Mesothelial cell of epicardium (in vitro differentiated cells): ENCODE data around the gene DNAJC24. TPM values are rescaled to one million over a fixed set of nuclear protein-coding genes. Genes with fewer than 3 reads are reported as not detected.

Experiments
- DNase-seq, 2 experiments: peaks; one replicate each; pipeline ENCODE4 v3.0.0; 2021; ENCODE audit warnings: low spot score in 2 of 2; ENCODE audit not compliant: unreplicated experiment in 2 of 2
- H3K27ac Mint-ChIP-seq: 2 replicates; pipeline ENCODE4 v1.8.0; 2021; ENCODE audit warnings: mixed read lengths
- H3K27me3 Mint-ChIP-seq: 2 replicates; pipeline ENCODE4 v1.8.0; 2021; ENCODE audit warnings: low read depth, mixed read lengths
- H3K36me3 Mint-ChIP-seq: 2 replicates; pipeline ENCODE4 v1.8.0; 2021; ENCODE audit warnings: mixed read lengths
- H3K4me1 Mint-ChIP-seq: 2 replicates; pipeline ENCODE4 v1.8.0; 2021; ENCODE audit warnings: mixed read lengths
- H3K4me3 Mint-ChIP-seq: 2 replicates; pipeline ENCODE4 v1.8.0; 2021; ENCODE audit warnings: mild to moderate bottlenecking, moderate library complexity, mixed read lengths
- H3K9me3 Mint-ChIP-seq: 2 replicates; pipeline ENCODE4 v1.8.0; 2021; ENCODE audit warnings: mixed read lengths
- CTCF ChIP-seq: fragments of 200-600 bp; sonication (generic); IDR thresholded peaks from one replicate; pipeline ENCODE4 v1.5.0; 2021; ENCODE audit warnings: antibody characterized with exemption; ENCODE audit not compliant: unreplicated experiment
- total RNA-seq: library from RNA; stranded (reverse); gene quantifications from 3 replicates; pipeline ENCODE4 v1.2.1, GENCODE V29; 2021

Gene DNAJC24
- total RNA-seq, 1 donor from 2014 or later: 24.4 TPM

DNA sequence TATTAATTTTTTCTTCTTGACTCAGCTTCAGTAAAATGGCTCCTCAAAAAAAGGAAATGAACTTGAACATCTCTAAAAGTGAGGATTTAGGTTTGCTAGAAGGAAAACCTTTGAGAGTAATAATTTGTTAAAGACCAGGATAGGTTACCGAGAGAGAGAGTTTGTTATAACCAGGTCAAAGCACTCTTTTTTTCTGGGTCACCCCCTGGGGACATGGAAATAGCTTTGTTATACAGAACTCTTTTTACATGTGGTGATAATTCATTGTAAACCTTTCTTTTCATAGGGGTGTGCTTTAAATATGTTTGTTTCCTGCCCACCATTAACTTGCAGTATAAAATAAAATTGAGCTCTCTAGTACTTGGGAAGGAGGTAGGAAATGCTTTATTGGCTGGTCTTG lies 47.7 kb downstream of the DNAJC24 start:
- no peak for TF ChIP-seq CTCF
- Mint-ChIP-seq H3K9me3 (no peaks in the 10 kb centered on the region), H3K4me3 (no peak overlapping the region), H3K27ac (no peak overlapping the region), H3K27me3 (no peaks in the 10 kb centered on the region), H3K36me3 (peaks cover 5% of the 10 kb centered on the region), H3K4me1 (peaks cover 6% of the 10 kb centered on the region)
- DNase-seq: no peak

DNA sequence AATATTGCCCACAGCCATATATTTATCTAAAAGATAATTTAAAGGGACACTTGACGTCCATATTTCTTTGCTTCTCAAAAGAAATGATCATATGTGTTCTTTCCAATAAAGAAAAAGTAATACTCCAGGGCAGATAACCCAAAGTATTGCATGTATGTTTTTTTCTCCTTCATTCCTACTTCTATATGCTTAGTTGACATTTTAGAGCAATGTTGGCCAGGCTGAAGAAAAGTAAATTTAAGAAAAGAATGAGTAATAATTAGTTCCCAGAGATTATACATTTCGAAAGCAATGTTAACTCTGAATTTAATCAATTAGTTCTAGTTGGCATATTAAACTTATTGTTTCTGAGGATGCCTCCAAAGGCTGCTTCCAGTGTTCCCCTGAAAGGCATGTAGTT lies 48.2 kb downstream of the DNAJC24 start:
- H3K27ac Mint-ChIP-seq: no peak overlapping the region
- DNase-seq: no peak
- peaks cover 5% of the 10 kb centered on the region for H3K36me3 Mint-ChIP-seq
- no peaks in the 10 kb centered on the region for H3K9me3 Mint-ChIP-seq
- TF ChIP-seq CTCF: no peak
- H3K4me1 Mint-ChIP-seq: peaks cover 6% of the 10 kb centered on the region
- H3K4me3 Mint-ChIP-seq: no peak overlapping the region
- H3K27me3 Mint-ChIP-seq: no peaks in the 10 kb centered on the region

DNA sequence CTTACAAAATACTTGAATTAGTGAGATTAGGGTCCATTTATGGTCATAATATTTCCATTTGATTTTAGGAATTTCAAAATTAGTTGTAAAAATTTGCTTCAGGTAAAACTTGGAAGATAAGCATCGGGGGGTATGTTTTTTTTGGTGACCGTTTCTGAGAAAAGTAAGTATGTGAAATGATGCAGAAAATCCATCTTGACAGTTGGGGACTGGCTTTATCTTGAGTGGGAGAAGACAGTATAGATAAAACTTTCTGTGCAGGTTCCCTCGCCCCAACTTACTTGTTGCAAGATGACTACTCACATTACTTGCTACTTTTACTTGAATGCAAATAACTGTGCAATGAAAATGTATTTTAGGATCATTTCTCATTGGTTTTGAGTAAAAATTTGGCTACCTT lies 49.5 kb downstream of the DNAJC24 start:
- Mint-ChIP-seq H3K36me3 (peaks cover 5% of the 10 kb centered on the region), H3K27me3 (no peaks in the 10 kb centered on the region), H3K4me3 (no peak overlapping the region), H3K4me1 (peaks cover 6% of the 10 kb centered on the region), H3K9me3 (no peaks in the 10 kb centered on the region), H3K27ac (no peak overlapping the region)
- no peak for TF ChIP-seq CTCF
- no peak for DNase-seq

DNA sequence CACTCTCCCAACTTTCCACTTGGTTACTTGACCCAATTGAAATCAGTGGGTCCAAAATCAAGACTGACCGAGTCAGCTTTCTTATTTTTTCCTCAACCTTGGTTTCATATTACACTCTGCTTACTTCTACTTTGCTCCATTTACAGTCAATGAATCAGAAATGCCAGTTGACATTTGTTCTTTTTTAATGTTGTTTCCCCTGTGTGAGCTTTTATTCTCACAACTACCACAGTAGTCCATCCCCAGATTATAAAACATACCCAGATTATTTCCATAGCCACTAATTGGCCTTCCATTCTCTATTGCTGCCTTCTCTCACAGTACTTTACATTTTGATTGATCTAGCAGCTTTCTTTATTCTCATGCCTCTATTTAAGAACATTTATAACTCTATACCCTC lies 50.0 kb downstream of the DNAJC24 start:
- no peak for DNase-seq
- no peak for TF ChIP-seq CTCF
- Mint-ChIP-seq H3K36me3 (peaks cover 5% of the 10 kb centered on the region), H3K4me1 (peaks cover 6% of the 10 kb centered on the region), H3K27ac (no peak overlapping the region), H3K27me3 (no peaks in the 10 kb centered on the region), H3K4me3 (no peak overlapping the region), H3K9me3 (no peaks in the 10 kb centered on the region)

GRCh38 chr11:31421820-31422219 lies 52.2 kb downstream of the DNAJC24 start:
- peaks cover 6% of the 10 kb centered on the region for H3K4me1 Mint-ChIP-seq
- H3K9me3 Mint-ChIP-seq: no peaks in the 10 kb centered on the region
- no peak overlapping the region for H3K4me3 Mint-ChIP-seq
- no peak overlapping the region for H3K27ac Mint-ChIP-seq
- no peak for DNase-seq
- TF ChIP-seq CTCF: no peak
- no peaks in the 10 kb centered on the region for H3K27me3 Mint-ChIP-seq
- H3K36me3 Mint-ChIP-seq: no peaks in the 10 kb centered on the region

DNA sequence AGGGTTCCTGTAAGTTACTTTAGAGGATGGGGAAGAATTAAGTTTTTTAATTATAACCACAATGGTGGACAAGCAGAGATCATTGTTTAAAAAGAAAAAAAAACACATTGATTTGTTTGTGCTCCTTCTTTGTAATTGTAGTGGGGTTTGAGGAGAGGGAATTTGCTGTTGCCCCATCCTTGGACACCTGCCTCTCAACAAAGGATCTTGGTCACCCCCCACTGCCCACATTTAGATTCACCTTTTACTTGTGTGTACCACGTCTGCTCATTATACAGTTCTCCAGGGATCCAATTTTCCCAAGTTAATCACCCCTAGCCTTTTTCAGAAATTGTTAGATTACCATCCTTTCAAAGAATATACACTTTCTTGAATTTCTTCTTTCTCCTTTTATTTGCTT lies 53.0 kb downstream of the DNAJC24 start:
- Mint-ChIP-seq H3K4me1 (peaks cover 6% of the 10 kb centered on the region), H3K36me3 (no peaks in the 10 kb centered on the region), H3K27me3 (no peaks in the 10 kb centered on the region), H3K9me3 (no peaks in the 10 kb centered on the region), H3K4me3 (no peak overlapping the region), H3K27ac (no peak overlapping the region)
- DNase-seq: no peak
- no peak for TF ChIP-seq CTCF
